Activated naive CD8-positive, alpha-beta T cell treated with anti-CD3 and anti-CD28 coated beads, Interleukin-2, amount 10 ng/mL, durations not matched to agents 7 days and 5 days (primary cell): Measurements from ENCODE around the gene KRTAP9-8. TPM values are rescaled to one million over a fixed set of nuclear protein-coding genes. Genes with fewer than 3 reads are reported as not detected.
"Not testable (repeated sequence)": the region's sequence is repeated elsewhere in the genome, so short reads cannot be mapped to it uniquely, and the experiment has no call there.

Experiments
- ATAC-seq: fragments of 150-1000 bp; cut with Tn5 transposase; one replicate; pipeline ENCODE4 v1.10.0; 2021; ENCODE audit warnings: low read depth, moderate library complexity
- POLR2A ChIA-PET: fragments of 350-600 bp; sonication (Branson Sonifier 250); formaldehyde crosslinking; loops from one replicate; lab custom pipeline; 2021; ENCODE audit warnings: antibody characterized with exemption; lab: Charles Lee
- DNase-seq: peaks from one replicate; pipeline ENCODE4 v3.0.0; 2021
- H3K27ac Mint-ChIP-seq: one replicate; pipeline ENCODE4 v1.8.0; 2022; ENCODE audit warnings: mild to moderate bottlenecking, mixed read lengths
- H3K27me3 Mint-ChIP-seq: one replicate; pipeline ENCODE4 v1.8.0; 2022; ENCODE audit warnings: mild to moderate bottlenecking, moderate library complexity, mixed read lengths
- H3K36me3 Mint-ChIP-seq: one replicate; pipeline ENCODE4 v1.8.0; 2021; ENCODE audit warnings: mild to moderate bottlenecking, mixed read lengths
- H3K4me1 Mint-ChIP-seq: one replicate; pipeline ENCODE4 v1.8.0; 2021; ENCODE audit warnings: mixed read lengths
- H3K4me3 Mint-ChIP-seq: one replicate; pipeline ENCODE4 v1.8.0; 2022; ENCODE audit warnings: mild to moderate bottlenecking, moderate library complexity, mixed read lengths
- H3K9me3 Mint-ChIP-seq: one replicate; pipeline ENCODE4 v1.8.0; 2021; ENCODE audit warnings: mixed read lengths
- total RNA-seq, 2 experiments: library from RNA; stranded (reverse); gene quantifications; one replicate each; pipeline ENCODE4 v1.2.3, GENCODE V29; 2021

Gene KRTAP9-8
- total RNA-seq, result not detected

- H3K36me3 Mint-ChIP-seq, H3K4me3 Mint-ChIP-seq, H3K4me1 Mint-ChIP-seq, H3K9me3 Mint-ChIP-seq, POLR2A ChIA-PET, H3K27me3 Mint-ChIP-seq, ATAC-seq, H3K27ac Mint-ChIP-seq, DNase-seq: not testable (repeated sequence)
Observed at GRCh38 chr17:41237949-41238437, at the start of gene KRTAP9-8. KRTAP9-8 (plus strand) TSS chr17:41237999; CDS start chr17:41238052, 53 bp downstream.

- H3K9me3 Mint-ChIP-seq, H3K4me1 Mint-ChIP-seq, H3K27me3 Mint-ChIP-seq, ATAC-seq, H3K36me3 Mint-ChIP-seq, H3K27ac Mint-ChIP-seq, POLR2A ChIA-PET, H3K4me3 Mint-ChIP-seq, DNase-seq: not testable (repeated sequence)
Observed at GRCh38 chr17:41189837-41190318, 47.9 kb upstream of the KRTAP9-8 start, which contains the start of gene KRTAP9-1. KRTAP9-1 (plus strand) TSS chr17:41189887; CDS start chr17:41189887, 0 bp downstream.

- H3K27me3 Mint-ChIP-seq, result peaks cover 3% of the 10 kb centered on the region
- H3K27ac Mint-ChIP-seq, result no peak overlapping the region
- DNase-seq, result no peak
- H3K36me3 Mint-ChIP-seq, result no peaks in the 10 kb centered on the region
- POLR2A ChIA-PET, result no interaction called here
- H3K4me3 Mint-ChIP-seq, result no peak overlapping the region
- peaks cover 1% of the 10 kb centered on the region for H3K9me3 Mint-ChIP-seq
- ATAC-seq, result no peak
- no peaks in the 10 kb centered on the region for H3K4me1 Mint-ChIP-seq
Observed at GRCh38 chr17:41190328-41190727, 47.5 kb upstream of the KRTAP9-8 start.

GRCh38 chr17:41196068-41196467, 41.7 kb upstream of the KRTAP9-8 start:
- Mint-ChIP-seq H3K4me3 (no peak overlapping the region), H3K9me3 (peaks cover 1% of the 10 kb centered on the region), H3K27me3 (no peaks in the 10 kb centered on the region), H3K27ac (no peak overlapping the region), H3K4me1 (no peaks in the 10 kb centered on the region), H3K36me3 (no peaks in the 10 kb centered on the region)
- no peak for DNase-seq
- POLR2A ChIA-PET, result no interaction called here
- ATAC-seq, result no peak

- Mint-ChIP-seq H3K4me1 (no peaks in the 10 kb centered on the region), H3K36me3 (no peaks in the 10 kb centered on the region), H3K9me3 (no peaks in the 10 kb centered on the region), H3K27me3 (no peaks in the 10 kb centered on the region), H3K4me3 (no peak overlapping the region), H3K27ac (no peak overlapping the region)
- DNase-seq (no peak), ATAC-seq (no peak)
- POLR2A ChIA-PET, result no interaction called here
Observed at GRCh38 chr17:41199421-41200078, 38.2 kb upstream of the KRTAP9-8 start.

- POLR2A ChIA-PET, result no interaction called here
Observed at GRCh38 chr17:41211845-41212466, 25.8 kb upstream of the KRTAP9-8 start.

GRCh38 chr17:41212524-41213169, 25.2 kb upstream of the KRTAP9-8 start:
- H3K4me1 Mint-ChIP-seq, result no peaks in the 10 kb centered on the region
- no peak overlapping the region for H3K27ac Mint-ChIP-seq
- no peak overlapping the region for H3K4me3 Mint-ChIP-seq
- H3K27me3 Mint-ChIP-seq, result peaks cover 10% of the 10 kb centered on the region
- ATAC-seq (no peak), DNase-seq (no peak)
- H3K9me3 Mint-ChIP-seq, result peaks cover 1% of the 10 kb centered on the region
- H3K36me3 Mint-ChIP-seq, result no peaks in the 10 kb centered on the region
- POLR2A ChIA-PET, result no interaction called here

More at GRCh38 chr17:41211845-41212466, 25.8 kb upstream of the KRTAP9-8 start:
- DNase-seq (no peak), ATAC-seq (no peak)
- H3K36me3 Mint-ChIP-seq, result no peaks in the 10 kb centered on the region
- H3K27me3 Mint-ChIP-seq, result peaks cover 10% of the 10 kb centered on the region
- H3K4me1 Mint-ChIP-seq, result no peaks in the 10 kb centered on the region
- no peak overlapping the region for H3K27ac Mint-ChIP-seq
- H3K4me3 Mint-ChIP-seq, result no peak overlapping the region
- H3K9me3 Mint-ChIP-seq, result peaks cover 1% of the 10 kb centered on the region

- peaks cover 6% of the 10 kb centered on the region for H3K9me3 Mint-ChIP-seq
- no peaks in the 10 kb centered on the region for H3K27me3 Mint-ChIP-seq
- DNase-seq, result no peak
- no peaks in the 10 kb centered on the region for H3K36me3 Mint-ChIP-seq
- H3K27ac Mint-ChIP-seq, result no peak overlapping the region
- POLR2A ChIA-PET, result no interaction called here
- no peak overlapping the region for H3K4me3 Mint-ChIP-seq
- no peak for ATAC-seq
- H3K4me1 Mint-ChIP-seq, result no peaks in the 10 kb centered on the region
Observed at GRCh38 chr17:41215681-41216080, 22.1 kb upstream of the KRTAP9-8 start.

- no peak for ATAC-seq
- no peak for DNase-seq
- Mint-ChIP-seq H3K4me3 (no peak overlapping the region), H3K4me1 (no peaks in the 10 kb centered on the region), H3K27ac (no peak overlapping the region), H3K27me3 (peaks cover 4% of the 10 kb centered on the region), H3K9me3 (peaks cover 4% of the 10 kb centered on the region), H3K36me3 (no peaks in the 10 kb centered on the region)
- POLR2A ChIA-PET, result no interaction called here
Observed at GRCh38 chr17:41223821-41224220, 14.0 kb upstream of the KRTAP9-8 start.

GRCh38 chr17:41226051-41226450, 11.7 kb upstream of the KRTAP9-8 start:
- POLR2A ChIA-PET, result no interaction called here
- Mint-ChIP-seq H3K4me1 (no peaks in the 10 kb centered on the region), H3K27ac (no peak overlapping the region), H3K27me3 (peaks cover 5% of the 10 kb centered on the region), H3K36me3 (no peaks in the 10 kb centered on the region), H3K4me3 (no peak overlapping the region), H3K9me3 (no peaks in the 10 kb centered on the region)
- no peak for DNase-seq
- ATAC-seq, result no peak

GRCh38 chr17:41226598-41227095, 11.2 kb upstream of the KRTAP9-8 start, which contains the start of gene KRTAP9-2:
KRTAP9-2 (plus strand) TSS chr17:41226648; CDS start chr17:41226655, 7 bp downstream.
- DNase-seq, H3K4me3 Mint-ChIP-seq, H3K4me1 Mint-ChIP-seq, H3K27ac Mint-ChIP-seq, POLR2A ChIA-PET, H3K36me3 Mint-ChIP-seq, ATAC-seq, H3K27me3 Mint-ChIP-seq, H3K9me3 Mint-ChIP-seq: not testable (repeated sequence)

- Mint-ChIP-seq H3K9me3 (no peaks in the 10 kb centered on the region), H3K27ac (no peak overlapping the region), H3K36me3 (no peaks in the 10 kb centered on the region), H3K4me3 (no peak overlapping the region), H3K27me3 (peaks cover 8% of the 10 kb centered on the region), H3K4me1 (no peaks in the 10 kb centered on the region)
- ATAC-seq (no peak), DNase-seq (no peak)
- POLR2A ChIA-PET, result no interaction called here
Observed at GRCh38 chr17:41230094-41230493, 7.7 kb upstream of the KRTAP9-8 start.

- Mint-ChIP-seq H3K36me3 (no peaks in the 10 kb centered on the region), H3K4me1 (no peaks in the 10 kb centered on the region), H3K27me3 (peaks cover 12% of the 10 kb centered on the region), H3K4me3 (no peak overlapping the region), H3K27ac (no peak overlapping the region), H3K9me3 (no peaks in the 10 kb centered on the region)
- no peak for DNase-seq
- ATAC-seq, result no peak
- POLR2A ChIA-PET, result no interaction called here
Observed at GRCh38 chr17:41231731-41232130, 6.1 kb upstream of the KRTAP9-8 start.
